Left lung (tissue), 14 donors: ENCODE data around the gene ADCY3. TPM values are rescaled to one million over a fixed set of nuclear protein-coding genes. Genes with fewer than 3 reads are reported as not detected.

ENCODE experiments used
- ATAC-seq: fragments of 200-7000 bp; cut with Tn5 transposase; one replicate; pipeline ENCODE4 v1.9.1; 2020; ENCODE audit warnings: moderate library complexity
- DNase-seq, 4 donors: peaks; one replicate each; pipeline ENCODE4 v3.0.0-alpha.2; 2013 to 2020
- H3K27ac ChIP-seq, 2 donors: fragments of 200-600 bp; sonication (generic) in 1 of 2; one replicate each; pipeline versions ENCODE4 v1.5.0 to v1.8.0; 2020 to 2021
- H3K27me3 ChIP-seq, 2 donors: fragments of 200-600 bp; sonication (generic) in 1 of 2; one replicate each; pipeline versions ENCODE4 v1.5.0 to v1.8.0; 2020 to 2021
- H3K36me3 ChIP-seq, 2 donors: fragments of 200-600 bp; sonication (generic) in 1 of 2; one replicate each; pipeline versions ENCODE4 v1.5.0 to v1.8.0; 2020 to 2021
- H3K4me1 ChIP-seq, 2 donors: fragments of 200-600 bp; one replicate each; pipeline ENCODE4 v1.8.0; 2021
- H3K4me3 ChIP-seq, 2 donors: fragments of 200-600 bp; sonication (generic) in 1 of 2; one replicate each; pipeline versions ENCODE4 v1.5.0 to v1.8.0; 2020 to 2021; ENCODE audit warnings: mild to moderate bottlenecking in 1 of 2
- H3K9me3 ChIP-seq, 2 donors: fragments of 200-600 bp; sonication (generic) in 1 of 2; one replicate each; pipeline versions ENCODE4 v1.5.0 to v1.8.0; 2020 to 2021
- intact Hi-C, 2 donors: fragments of 100-400 bp; cut with DNase I; formaldehyde crosslinking; loops; one replicate each; pipeline versions ENCODE4 v1.11.2 to v1.14.2; 2022
- long read RNA-seq, 12 donors: library from polyadenylated mRNA in 2 of 12; unstranded in 2 of 12; transcript quantifications; one replicate each; pipeline ENCODE4 v2.0.0 and lab custom pipeline, GENCODE V29; 2019 to 2026
- polyA plus RNA-seq, 6 donors: library from polyadenylated mRNA; unstranded; fragments of 120-200 nt; gene quantifications; one replicate each; pipeline ENCODE4 v1.2.1, GENCODE V29; 2013; ENCODE audit not compliant: insufficient read length in 6 of 6
- total RNA-seq, 2 donors: library from RNA; stranded (reverse); fragmentation: NEBNext Ultra II Directional; extraction: Animal tissue kit (Norgen Biotek cat#: 25700); gene quantifications; one replicate each; pipeline ENCODE4 v1.2.1, GENCODE V29; 2021
- TF ChIP-seq, protein P1 (sequence below), 2 donors: fragments of 200-600 bp; sonication (generic) in 1 of 2; IDR thresholded peaks; one replicate each; pipeline versions ENCODE4 v1.5.0 to v1.8.0; 2021; ENCODE audit warnings: antibody characterized with exemption in 2 of 2
- donor health status: DM: no; HTN: yes; CAD: no.
- donor health status: DM: no; HTN: no; CAD: no.

ADCY3 gene
- total RNA-seq = 10 to 100 TPM; 47.1 to 50.5 TPM
- 10 to 100 TPM; 31.4 to 40.1 (median 36.5) TPM for polyA plus RNA-seq
- long read RNA-seq, donor 1, partial matches to known transcripts = 7 of 8 reads
- long read RNA-seq, donor 1, other reads (novel, unspliced or antisense) = 0 of 8 reads
- long read RNA-seq, donor 2, partial matches to known transcripts = 6 of 8 reads
- long read RNA-seq, donor 2, other reads (novel, unspliced or antisense) = 0 of 8 reads
- long read RNA-seq, donor 3 = 0 reads
- long read RNA-seq, donor 4, partial matches to known transcripts = 1 of 2 reads
- long read RNA-seq, donor 4, other reads (novel, unspliced or antisense) = 1 of 2 reads
- long read RNA-seq, donor 5 = 0 reads
- long read RNA-seq, donor 6 = 0 reads
- long read RNA-seq, donor 7, full-length matches to known transcripts = 1 of 1 reads
- long read RNA-seq, donor 7, partial matches to known transcripts = 0 of 1 reads
- long read RNA-seq, donor 7, other reads (novel, unspliced or antisense) = 0 of 1 reads
- long read RNA-seq, donor 8 = 0 reads
- long read RNA-seq, donor 9 = 0 reads
- long read RNA-seq, donor 10, partial matches to known transcripts = 1 of 1 reads
- long read RNA-seq, donor 10, other reads (novel, unspliced or antisense) = 0 of 1 reads
- long read RNA-seq, donor 11 = 0 reads
- long read RNA-seq, donor 12, full-length matches to known transcripts = 1 of 1 reads
- long read RNA-seq, donor 12, partial matches to known transcripts = 0 of 1 reads
- long read RNA-seq, donor 12, other reads (novel, unspliced or antisense) = 0 of 1 reads

DNA sequence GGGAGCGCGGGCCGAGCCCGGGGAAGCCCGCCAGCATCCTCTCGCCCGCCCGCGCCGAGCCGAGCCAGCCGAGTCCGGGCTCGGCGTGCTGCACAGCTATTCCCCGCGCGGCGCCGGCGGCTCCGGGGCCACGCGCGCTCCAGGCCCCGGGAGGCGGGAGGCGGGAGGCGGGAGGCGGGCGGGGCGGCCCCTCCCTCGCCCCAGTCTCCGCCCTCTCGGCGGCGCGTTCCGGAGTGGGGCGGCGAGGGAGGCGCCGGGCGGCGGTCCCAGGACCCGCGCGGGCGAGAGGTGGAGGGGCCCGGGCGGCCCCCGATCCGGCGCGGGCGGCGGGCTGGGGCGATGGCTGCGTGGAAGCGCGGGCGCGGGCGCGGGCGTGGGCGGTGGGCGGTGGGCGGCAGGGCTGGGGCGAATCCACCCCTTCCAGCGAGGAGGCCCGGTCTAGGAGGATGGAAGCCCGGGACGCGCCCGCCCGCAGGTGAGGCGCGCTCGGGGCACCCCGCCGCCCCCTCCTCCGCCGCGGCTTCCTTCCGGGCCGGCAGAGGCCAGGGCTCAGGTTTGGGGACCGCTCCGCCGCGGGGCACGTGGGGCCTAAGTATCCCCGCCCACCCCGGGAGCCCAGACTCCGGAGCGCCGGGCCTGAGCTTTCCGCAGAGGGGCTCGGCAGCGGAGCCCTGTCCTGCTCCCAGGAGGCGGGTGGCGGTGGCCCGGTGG, at the start of gene ADCY3:
Gene ADCY3 (minus strand): TSS at position 140 of the 711 bp plus-strand sequence. CDS start 1,250 bp downstream, outside the sequence.
- peak within 1 kb of the TSS in 1 of 2 donors; percentile 39 for H3K27ac ChIP-seq
- H3K4me3 ChIP-seq = peak within 1 kb of the TSS; percentile 42 to 57
- no peaks in the 10 kb centered on the region for H3K36me3 ChIP-seq
- peaks cover 0 to 39% of the 10 kb centered on the region in 2 donors for H3K27me3 ChIP-seq
- DNase-seq = peak; percentile 37 to 85 (median 57)
- ATAC-seq = peak; percentile 77
- H3K4me1 ChIP-seq = peaks cover 0 to 28% of the 10 kb centered on the region in 2 donors
- TF ChIP-seq, protein P1, sequence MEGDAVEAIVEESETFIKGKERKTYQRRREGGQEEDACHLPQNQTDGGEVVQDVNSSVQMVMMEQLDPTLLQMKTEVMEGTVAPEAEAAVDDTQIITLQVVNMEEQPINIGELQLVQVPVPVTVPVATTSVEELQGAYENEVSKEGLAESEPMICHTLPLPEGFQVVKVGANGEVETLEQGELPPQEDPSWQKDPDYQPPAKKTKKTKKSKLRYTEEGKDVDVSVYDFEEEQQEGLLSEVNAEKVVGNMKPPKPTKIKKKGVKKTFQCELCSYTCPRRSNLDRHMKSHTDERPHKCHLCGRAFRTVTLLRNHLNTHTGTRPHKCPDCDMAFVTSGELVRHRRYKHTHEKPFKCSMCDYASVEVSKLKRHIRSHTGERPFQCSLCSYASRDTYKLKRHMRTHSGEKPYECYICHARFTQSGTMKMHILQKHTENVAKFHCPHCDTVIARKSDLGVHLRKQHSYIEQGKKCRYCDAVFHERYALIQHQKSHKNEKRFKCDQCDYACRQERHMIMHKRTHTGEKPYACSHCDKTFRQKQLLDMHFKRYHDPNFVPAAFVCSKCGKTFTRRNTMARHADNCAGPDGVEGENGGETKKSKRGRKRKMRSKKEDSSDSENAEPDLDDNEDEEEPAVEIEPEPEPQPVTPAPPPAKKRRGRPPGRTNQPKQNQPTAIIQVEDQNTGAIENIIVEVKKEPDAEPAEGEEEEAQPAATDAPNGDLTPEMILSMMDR (IDR thresholded peaks at IDR 0.05) = no peak
- H3K9me3 ChIP-seq = no peaks in the 10 kb centered on the region
- intact Hi-C loops = no loop called here

DNA sequence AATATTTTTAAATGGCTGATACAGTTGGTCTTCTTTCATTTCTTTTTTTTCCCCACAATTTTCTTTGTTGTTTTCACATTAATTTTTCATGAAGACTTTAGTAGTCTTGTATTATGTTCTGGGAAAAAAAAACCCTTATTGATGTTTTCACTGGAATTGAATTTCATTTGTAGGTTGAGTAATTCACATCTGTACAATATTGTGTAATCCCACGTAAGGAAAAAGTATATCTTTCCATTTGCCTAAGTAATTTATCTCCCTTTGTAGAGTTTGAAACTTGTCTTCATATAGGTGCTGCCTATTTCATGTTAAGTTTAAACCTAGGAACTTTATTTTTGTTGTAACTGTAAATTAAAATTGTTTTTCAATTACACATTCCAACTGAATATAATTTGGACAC, 49.7 kb upstream of the ADCY3 start:
- ATAC-seq (no peak), DNase-seq (no peak)
- Histone ChIP-seq H3K27ac (no peak overlapping the region), H3K4me3 (no peak overlapping the region), H3K36me3 (peaks cover 0 to 21% of the 10 kb centered on the region in 2 donors), H3K4me1 (peaks cover 5 to 13% of the 10 kb centered on the region in 2 donors), H3K9me3 (no peaks in the 10 kb centered on the region), H3K27me3 (no peaks in the 10 kb centered on the region)
- TF ChIP-seq, protein P1 (IDR thresholded peaks at IDR 0.05) = no peak
- intact Hi-C loops = loop anchor here in 1 of 2 donors (10.0 kb wide), 1 partner anchor 225 kb away; no protein-coding TSS in a partner anchor

DNA sequence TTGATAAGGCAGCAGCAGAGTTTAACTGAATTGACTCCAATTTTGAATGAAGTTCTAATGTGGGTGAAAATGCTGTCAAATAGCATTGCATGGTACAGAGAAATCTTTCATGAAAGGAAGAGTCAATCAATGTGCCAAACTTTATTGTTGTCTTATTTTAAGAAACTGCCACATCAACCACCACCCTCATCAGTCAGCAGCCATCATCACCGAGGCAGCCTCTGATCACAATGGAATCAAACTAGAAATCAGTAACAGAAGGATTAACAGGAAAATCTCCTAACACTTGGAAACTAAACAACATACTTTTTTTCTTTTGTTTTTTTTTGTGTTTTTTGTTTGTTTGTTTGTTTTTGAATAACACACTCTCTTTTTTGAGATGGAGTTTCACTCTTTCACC, 41.9 kb upstream of the ADCY3 start:
- Histone ChIP-seq H3K4me1 (no peaks in the 10 kb centered on the region), H3K27ac (no peak overlapping the region), H3K4me3 (no peak overlapping the region), H3K9me3 (no peaks in the 10 kb centered on the region), H3K27me3 (no peaks in the 10 kb centered on the region), H3K36me3 (peaks cover 3 to 64% of the 10 kb centered on the region in 2 donors)
- TF ChIP-seq, protein P1 (IDR thresholded peaks at IDR 0.05) = no peak
- no peak for DNase-seq
- intact Hi-C loops = no loop called here
- no peak for ATAC-seq

DNA sequence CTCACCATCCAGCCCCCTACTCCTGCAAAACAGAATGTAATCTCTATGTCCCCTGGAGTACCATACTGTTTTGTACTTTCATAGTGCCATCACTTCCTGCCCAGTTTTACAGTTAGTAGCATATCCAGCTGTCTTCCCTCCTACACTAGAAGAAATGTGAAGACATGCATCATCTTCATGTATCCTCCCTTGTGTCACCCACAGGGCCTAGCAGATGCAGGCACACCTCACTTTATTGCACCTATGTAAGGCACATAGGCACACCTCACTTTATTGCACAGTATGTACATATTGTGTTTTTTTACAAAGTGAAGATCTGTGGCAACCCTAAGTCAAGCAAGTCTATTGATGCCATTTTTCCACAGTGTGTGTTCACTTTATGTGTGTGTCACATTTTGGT, 39.7 kb upstream of the ADCY3 start:
- ATAC-seq (no peak), DNase-seq (no peak)
- Histone ChIP-seq H3K4me1 (no peaks in the 10 kb centered on the region), H3K36me3 (peaks cover 10 to 65% of the 10 kb centered on the region in 2 donors), H3K27ac (no peak overlapping the region), H3K4me3 (no peak overlapping the region), H3K27me3 (no peaks in the 10 kb centered on the region), H3K9me3 (peaks cover 0 to 16% of the 10 kb centered on the region in 2 donors)
- TF ChIP-seq, protein P1 (IDR thresholded peaks at IDR 0.05) = no peak
- intact Hi-C loops = no loop called here
